MCF 10A (cell line): ENCODE data around the gene HDAC3. TPM values are rescaled to one million over a fixed set of nuclear protein-coding genes. Genes with fewer than 3 reads are reported as not detected.
A peak's percentile ranks its signal among the peaks of the same experiment; 100 is the strongest.

ENCODE experiments used
- BruUV-seq: library from RNA; stranded (reverse); fragments of 400-500 nt; replicated peaks from 2 replicates; lab custom pipeline; 2021; lab: Mats Ljungman, UMichigan
- CTCF ChIA-PET: fragments of 300-600 bp; sonication (Branson Sonifier 250); formaldehyde crosslinking; extraction: SDS; loops from one replicate; lab custom pipeline; 2021; ENCODE audit warnings: antibody characterized with exemption, inconsistent platforms; lab: Yijun Ruan, JAX
- POLR2A ChIA-PET: fragments of 300-600, 350-650 bp; sonication (Branson Sonifier 250); formaldehyde crosslinking; extraction: SDS; loops from one replicate; lab custom pipeline; 2020; ENCODE audit warnings: antibody characterized with exemption, inconsistent platforms; lab: Yijun Ruan, JAX
- DNase-seq: peaks from one replicate; pipeline ENCODE4 v3.0.0-alpha.2; 2018; ENCODE audit not compliant: unreplicated experiment
- H3K27ac Mint-ChIP-seq: one replicate; pipeline ENCODE4 v1.8.0; 2022; ENCODE audit warnings: mild to moderate bottlenecking, low read depth, mixed read lengths; ENCODE audit not compliant: unreplicated experiment
- H3K27me3 Mint-ChIP-seq: one replicate; pipeline ENCODE4 v1.8.0; 2022; ENCODE audit warnings: mixed read lengths; ENCODE audit not compliant: insufficient read depth, unreplicated experiment
- H3K36me3 Mint-ChIP-seq: one replicate; pipeline ENCODE4 v1.8.0; 2022; ENCODE audit warnings: mild to moderate bottlenecking, moderate library complexity, mixed read lengths; ENCODE audit not compliant: insufficient read depth, unreplicated experiment
- H3K4me1 Mint-ChIP-seq: one replicate; pipeline ENCODE4 v1.8.0; 2022; ENCODE audit warnings: mixed read lengths; ENCODE audit not compliant: insufficient read depth, unreplicated experiment
- H3K4me3 Mint-ChIP-seq: one replicate; pipeline ENCODE4 v1.8.0; 2022; ENCODE audit warnings: mild to moderate bottlenecking, moderate library complexity, mixed read lengths; ENCODE audit not compliant: unreplicated experiment
- H3K9me3 Mint-ChIP-seq: one replicate; pipeline ENCODE4 v1.8.0; 2022; ENCODE audit warnings: mixed read lengths; ENCODE audit not compliant: unreplicated experiment
- intact Hi-C: fragments of 100-400 bp; cut with micrococcal nuclease; formaldehyde crosslinking; loops from 2 replicates; pipeline ENCODE4 v1.14.1; 2022
- total RNA-seq: library from RNA; stranded (reverse); gene quantifications from 2 replicates; pipeline ENCODE4 v1.2.3, GENCODE V29; 2022
- TF ChIP-seq, protein P1 (sequence below): fragments of 200-600 bp; IDR thresholded peaks from one replicate; pipeline ENCODE4 v1.8.0; 2022; ENCODE audit warnings: antibody characterized with exemption, mild to moderate bottlenecking; ENCODE audit not compliant: unreplicated experiment

Gene HDAC3
- total RNA-seq, 1 experiment from 2014 or later: 83.5 TPM

DNA sequence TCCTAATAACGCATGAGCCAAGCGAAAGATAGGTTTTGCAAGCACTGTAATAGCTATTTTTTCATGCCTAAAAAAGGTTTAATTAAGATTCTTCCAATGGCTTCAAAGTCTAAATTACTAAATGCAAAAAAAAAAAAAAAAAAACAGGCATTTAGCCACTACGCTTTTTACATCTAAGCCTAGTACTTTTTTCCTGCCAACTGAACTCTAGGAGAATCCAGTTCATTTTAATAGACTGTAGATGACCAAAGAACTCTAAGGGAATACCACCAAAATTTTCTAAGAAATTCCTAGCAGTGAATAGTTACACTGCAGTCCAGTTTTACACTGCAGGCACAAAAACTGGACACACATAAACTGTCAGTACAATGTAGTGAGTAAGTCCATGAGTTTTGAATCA is 27.6 kb downstream of the HDAC3 start:
- Mint-ChIP-seq H3K9me3 (no peaks in the 10 kb centered on the region), H3K27me3 (no peaks in the 10 kb centered on the region), H3K4me1 (peaks cover 57% of the 10 kb centered on the region), H3K27ac (no peak overlapping the region), H3K36me3 (peaks cover 40% of the 10 kb centered on the region), H3K4me3 (no peak overlapping the region)
- TF ChIP-seq, protein P1, sequence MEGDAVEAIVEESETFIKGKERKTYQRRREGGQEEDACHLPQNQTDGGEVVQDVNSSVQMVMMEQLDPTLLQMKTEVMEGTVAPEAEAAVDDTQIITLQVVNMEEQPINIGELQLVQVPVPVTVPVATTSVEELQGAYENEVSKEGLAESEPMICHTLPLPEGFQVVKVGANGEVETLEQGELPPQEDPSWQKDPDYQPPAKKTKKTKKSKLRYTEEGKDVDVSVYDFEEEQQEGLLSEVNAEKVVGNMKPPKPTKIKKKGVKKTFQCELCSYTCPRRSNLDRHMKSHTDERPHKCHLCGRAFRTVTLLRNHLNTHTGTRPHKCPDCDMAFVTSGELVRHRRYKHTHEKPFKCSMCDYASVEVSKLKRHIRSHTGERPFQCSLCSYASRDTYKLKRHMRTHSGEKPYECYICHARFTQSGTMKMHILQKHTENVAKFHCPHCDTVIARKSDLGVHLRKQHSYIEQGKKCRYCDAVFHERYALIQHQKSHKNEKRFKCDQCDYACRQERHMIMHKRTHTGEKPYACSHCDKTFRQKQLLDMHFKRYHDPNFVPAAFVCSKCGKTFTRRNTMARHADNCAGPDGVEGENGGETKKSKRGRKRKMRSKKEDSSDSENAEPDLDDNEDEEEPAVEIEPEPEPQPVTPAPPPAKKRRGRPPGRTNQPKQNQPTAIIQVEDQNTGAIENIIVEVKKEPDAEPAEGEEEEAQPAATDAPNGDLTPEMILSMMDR: no peak
- ChIA-PET CTCF (interaction anchor here (0.7 to 4.6 kb wide), 9 partner anchors 8 to 351 kb away, joined by 4 to 42 read pairs (median 6); partner anchors contain the start of gene DIAPH1), POLR2A (interaction anchor here (3.5 to 14.7 kb wide), 3 partner anchors 7 to 28 kb away, joined by 15 to 385 read pairs (median 29); partner anchors contain the start of genes DIAPH1, HDAC3 and RELL2)
- no peak for DNase-seq
- intact Hi-C loops: loop anchor here (10.0 kb wide), 1 partner anchor 634 kb away; no protein-coding TSS in a partner anchor
- no TSS peak for BruUV-seq

DNA sequence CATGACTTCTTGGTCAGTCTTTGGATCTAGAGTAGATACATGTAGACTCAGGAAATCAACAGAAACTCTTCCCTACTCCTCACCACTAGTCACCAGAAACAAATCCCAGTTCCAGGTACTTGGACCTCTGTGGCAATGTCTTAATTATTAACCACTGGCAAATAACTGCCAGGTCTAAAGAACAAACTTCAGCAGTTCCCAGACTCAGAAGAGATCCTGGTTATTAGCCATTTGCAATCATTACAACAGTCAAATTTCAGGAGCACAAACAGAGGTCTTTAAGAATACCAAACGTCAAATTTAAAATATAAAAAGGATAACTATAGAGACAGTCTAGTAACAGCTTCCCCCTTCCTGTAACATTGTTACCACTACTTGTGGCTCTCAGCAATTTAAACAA is 28.1 kb downstream of the HDAC3 start:
- no peaks in the 10 kb centered on the region for H3K27me3 Mint-ChIP-seq
- intact Hi-C loops: loop anchor here (10.0 kb wide), 1 partner anchor 634 kb away; no protein-coding TSS in a partner anchor
- BruUV-seq: no TSS peak
- H3K4me1 Mint-ChIP-seq: peaks cover 58% of the 10 kb centered on the region
- H3K9me3 Mint-ChIP-seq: no peaks in the 10 kb centered on the region
- H3K27ac Mint-ChIP-seq: peak overlapping the region; percentile 53
- DNase-seq: no peak
- no peak overlapping the region for H3K4me3 Mint-ChIP-seq
- ChIA-PET POLR2A (interaction anchor here (3.5 to 14.7 kb wide), 3 partner anchors 8 to 28 kb away, joined by 15 to 385 read pairs (median 29); partner anchors contain the start of genes DIAPH1, HDAC3 and RELL2), CTCF (interaction anchor here (0.7 to 4.6 kb wide), 10 partner anchors 8 to 352 kb away, joined by 3 to 42 read pairs (median 6); partner anchors contain the start of gene DIAPH1)
- TF ChIP-seq, protein P1: no peak
- peaks cover 35% of the 10 kb centered on the region for H3K36me3 Mint-ChIP-seq

DNA sequence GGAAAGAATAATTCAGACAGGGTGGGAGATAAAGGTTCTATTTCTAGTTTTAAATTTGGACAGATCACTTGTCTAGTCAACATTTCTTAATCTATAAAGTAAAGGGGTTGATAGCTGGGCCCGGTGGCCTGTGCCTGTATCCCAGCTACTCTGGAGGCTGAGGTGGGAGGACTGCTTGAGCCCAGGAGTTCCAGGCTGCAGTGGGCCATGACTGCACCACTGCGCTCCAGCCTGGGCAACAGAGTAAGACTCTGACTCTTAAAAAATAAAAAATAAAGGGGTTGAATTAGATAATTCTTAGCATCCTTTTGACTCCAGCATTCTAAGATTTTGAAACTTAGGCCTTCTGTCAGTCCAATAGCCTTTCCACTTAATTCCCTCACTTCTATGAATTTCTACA is 28.6 kb downstream of the HDAC3 start:
- DNase-seq: no peak
- H3K9me3 Mint-ChIP-seq: no peaks in the 10 kb centered on the region
- no TSS peak for BruUV-seq
- H3K36me3 Mint-ChIP-seq: peaks cover 32% of the 10 kb centered on the region
- POLR2A ChIA-PET: interaction anchor here (0.5 to 14.7 kb wide), 5 partner anchors 8 to 50 kb away, joined by 3 to 385 read pairs (median 15); partner anchors contain the start of genes DIAPH1, HDAC3 and RELL2
- CTCF ChIA-PET: interaction anchor here (0.7 to 4.6 kb wide), 9 partner anchors 9 to 352 kb away, joined by 3 to 42 read pairs (median 6); partner anchors contain the start of gene DIAPH1
- H3K4me1 Mint-ChIP-seq: peaks cover 53% of the 10 kb centered on the region
- no peaks in the 10 kb centered on the region for H3K27me3 Mint-ChIP-seq
- peak overlapping the region; percentile 53 for H3K27ac Mint-ChIP-seq
- TF ChIP-seq, protein P1: no peak
- H3K4me3 Mint-ChIP-seq: no peak overlapping the region
- intact Hi-C loops: loop anchor here (10.0 kb wide), 1 partner anchor 633 kb away; no protein-coding TSS in a partner anchor
